NB4 (cell line): ENCODE data around the gene GNA14.

ENCODE experiments used
- CTCF ChIP-seq: IDR thresholded peaks from one replicate; pipeline ENCODE4 v1.5.1; 2012; ENCODE audit warnings: low read depth, low read length
- MAX ChIP-seq: IDR thresholded peaks from 2 replicates; pipeline ENCODE4 v1.6.1; 2011; ENCODE audit warnings: low read depth, low read length
- MYC ChIP-seq: IDR thresholded peaks from 2 replicates; pipeline ENCODE4 v1.6.1; 2011; ENCODE audit warnings: low read depth, low read length
- POLR2A ChIP-seq: IDR thresholded peaks from 2 replicates; pipeline ENCODE4 v1.6.1; 2011; ENCODE audit warnings: mild to moderate bottlenecking; ENCODE audit not compliant: insufficient read length; ENCODE audit errors: extremely low read depth

- no peak for TF ChIP-seq CTCF
- no peak for TF ChIP-seq POLR2A
- no peak for TF ChIP-seq MYC
- TF ChIP-seq MAX = no peak
These were observed 84.9 kb downstream of the GNA14 start for GRCh38 chr9:77563174-77563573.
